Measurements from ENCODE around the gene CCDC177.

The CCDC177 gene

DNA sequence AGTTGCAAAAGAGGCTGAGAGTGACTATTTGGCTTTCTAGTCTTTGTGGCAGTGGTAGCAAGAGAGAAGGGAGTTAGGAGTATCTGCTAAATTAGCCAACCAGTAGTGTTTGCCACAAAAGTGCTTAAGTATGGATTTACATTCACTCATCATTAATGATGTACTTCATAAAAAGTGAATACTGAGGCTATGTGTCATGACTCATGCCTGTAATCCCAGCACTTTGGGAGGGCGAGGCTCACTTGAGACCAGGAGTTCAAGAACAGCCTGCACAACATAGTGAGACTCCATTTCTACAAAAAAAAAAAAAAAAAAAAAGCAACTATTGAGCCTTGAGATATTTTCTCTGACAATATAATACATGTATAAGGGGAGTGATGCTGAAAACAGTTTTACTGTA is 36.8 kb downstream of the CCDC177 start:
- H3K27ac ChIP-seq: no peak overlapping the region

GRCh38 chr14:69536971-69537370 is 37.7 kb downstream of the CCDC177 start:
- Histone ChIP-seq H3K27ac (no peak overlapping the region), H3K4me3 (no peak overlapping the region)

More for the DNA sequence above, 36.8 kb downstream of the CCDC177 start:
- no peak overlapping the region for H3K4me3 ChIP-seq

GRCh38 chr14:69535230-69535848 is 39.3 kb downstream of the CCDC177 start:
- Histone ChIP-seq H3K27ac (no peak overlapping the region), H3K4me3 (no peak overlapping the region)

- H3K4me3 ChIP-seq: no peak overlapping the region
- H3K27ac ChIP-seq: peak overlapping the region in 13 of 21 experiments; percentile 12 to 75 (median 48)
These were observed 41.9 kb downstream of the CCDC177 start for GRCh38 chr14:69532561-69533340.

- Histone ChIP-seq H3K4me3 (no peak overlapping the region), H3K27ac (peak overlapping the region in 1 of 21 experiments; percentile 13)
These were observed 43.5 kb downstream of the CCDC177 start for GRCh38 chr14:69531135-69531534.

DNA sequence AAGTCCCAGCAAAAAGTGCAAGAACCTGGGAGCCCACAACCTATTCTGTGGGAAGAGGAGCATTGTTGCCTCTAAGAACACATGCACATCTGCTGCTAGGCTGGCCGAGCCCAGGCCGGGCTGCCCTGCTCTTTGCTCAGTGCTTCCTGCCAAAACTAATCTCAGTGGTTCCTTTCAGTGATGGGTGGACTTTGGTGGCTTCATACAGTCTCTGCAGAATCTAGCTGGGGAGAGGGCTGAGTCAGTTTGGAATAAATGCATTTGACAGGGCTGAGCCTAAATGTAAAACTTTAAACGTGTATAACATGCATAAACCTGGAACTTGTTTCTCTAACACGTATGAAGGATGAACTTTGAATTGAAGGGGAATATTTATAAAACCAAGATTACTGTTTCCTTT is 44.6 kb downstream of the CCDC177 start:
- Histone ChIP-seq H3K27ac (no peak overlapping the region), H3K4me3 (no peak overlapping the region)

GRCh38 chr14:69529563-69529962 is 45.1 kb downstream of the CCDC177 start:
- H3K27ac ChIP-seq: no peak overlapping the region
- H3K4me3 ChIP-seq: no peak overlapping the region

- no peak overlapping the region for H3K27ac ChIP-seq
- no peak overlapping the region for H3K4me3 ChIP-seq
These were observed 45.7 kb downstream of the CCDC177 start for GRCh38 chr14:69528930-69529329.

DNA sequence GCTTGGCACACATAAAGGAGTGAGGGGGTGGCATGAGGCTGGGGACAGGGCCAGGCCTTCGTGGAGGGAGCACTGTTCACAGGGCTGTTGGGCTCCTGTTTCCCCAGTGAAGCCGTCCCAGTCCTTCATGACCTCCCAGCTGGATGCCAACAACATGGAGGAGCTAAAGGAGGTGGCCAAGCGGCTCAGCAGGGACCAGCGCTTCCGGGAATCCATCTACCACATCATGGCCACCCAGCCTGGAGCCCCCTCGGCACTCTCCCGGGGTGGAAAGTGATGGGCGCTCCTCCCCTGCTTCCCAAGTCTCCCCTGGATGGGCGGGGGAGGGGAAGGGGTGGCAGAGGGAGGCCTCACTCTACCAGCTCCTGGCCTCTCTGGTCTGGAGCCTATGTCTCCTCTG is 46.5 kb downstream of the CCDC177 start:
- no peak overlapping the region for H3K4me3 ChIP-seq

GRCh38 chr14:69527635-69528034 is 47.0 kb downstream of the CCDC177 start:
- no peak overlapping the region for H3K4me3 ChIP-seq
- H3K27ac ChIP-seq: no peak overlapping the region

More for the DNA sequence above, 46.5 kb downstream of the CCDC177 start:
- H3K27ac ChIP-seq: no peak overlapping the region

DNA sequence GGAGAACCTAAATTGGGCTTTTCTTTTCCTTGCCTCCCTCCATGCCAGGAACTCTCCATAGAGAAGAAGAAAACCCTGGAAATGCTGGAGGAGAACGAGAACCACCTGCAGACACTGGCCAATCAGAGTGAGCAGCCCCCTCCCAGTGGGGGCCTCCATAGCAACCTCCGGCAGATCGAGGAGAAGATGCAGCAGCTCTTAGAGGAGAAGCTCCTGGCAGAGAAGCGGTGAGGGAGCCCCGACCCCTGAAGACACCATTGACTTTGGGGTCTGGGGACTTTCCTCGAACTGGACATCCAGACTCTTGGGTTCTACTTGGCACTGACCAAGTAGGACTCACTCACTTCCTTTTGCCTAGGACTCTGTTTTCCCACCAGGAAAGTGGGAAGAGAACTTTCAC is 48.8 kb downstream of the CCDC177 start:
- Histone ChIP-seq H3K4me3 (no peak overlapping the region), H3K27ac (no peak overlapping the region)

GRCh38 chr14:69522026-69522425 is 52.6 kb downstream of the CCDC177 start:
- no peak overlapping the region for H3K4me3 ChIP-seq
- no peak overlapping the region for H3K27ac ChIP-seq

Measured in skin epidermis (tissue), 12 donors.